Suprapubic skin (tissue), 4 donors: ENCODE data around the gene CEP43.

Source experiments
- POLR2A ChIP-seq, 2 donors: fragments of 450-650 bp; IDR thresholded peaks; one replicate each; pipeline ENCODE4 v1.6.1; 2017; ENCODE audit warnings: antibody characterized with exemption in 2 of 2, mild to moderate bottlenecking in 2 of 2, moderate library complexity in 2 of 2
- POLR2AphosphoS5 ChIP-seq, 3 donors: sonication (generic); formaldehyde crosslinking; IDR thresholded peaks; one replicate each; pipeline ENCODE4 v1.6.1; 2017; ENCODE audit warnings: antibody characterized with exemption in 3 of 3
- TF ChIP-seq, protein P1 (sequence below), 2 donors: fragments of 200-600 bp in 1 of 2; fragments of 450-650 bp in 1 of 2; sonication (generic) in 1 of 2; IDR thresholded peaks; one replicate each; pipeline ENCODE4 v1.5.1; 2016 to 2019; ENCODE audit warnings: antibody characterized with exemption in 2 of 2, mild to moderate bottlenecking in 1 of 2, moderate library complexity in 1 of 2

- TF ChIP-seq, protein P1, sequence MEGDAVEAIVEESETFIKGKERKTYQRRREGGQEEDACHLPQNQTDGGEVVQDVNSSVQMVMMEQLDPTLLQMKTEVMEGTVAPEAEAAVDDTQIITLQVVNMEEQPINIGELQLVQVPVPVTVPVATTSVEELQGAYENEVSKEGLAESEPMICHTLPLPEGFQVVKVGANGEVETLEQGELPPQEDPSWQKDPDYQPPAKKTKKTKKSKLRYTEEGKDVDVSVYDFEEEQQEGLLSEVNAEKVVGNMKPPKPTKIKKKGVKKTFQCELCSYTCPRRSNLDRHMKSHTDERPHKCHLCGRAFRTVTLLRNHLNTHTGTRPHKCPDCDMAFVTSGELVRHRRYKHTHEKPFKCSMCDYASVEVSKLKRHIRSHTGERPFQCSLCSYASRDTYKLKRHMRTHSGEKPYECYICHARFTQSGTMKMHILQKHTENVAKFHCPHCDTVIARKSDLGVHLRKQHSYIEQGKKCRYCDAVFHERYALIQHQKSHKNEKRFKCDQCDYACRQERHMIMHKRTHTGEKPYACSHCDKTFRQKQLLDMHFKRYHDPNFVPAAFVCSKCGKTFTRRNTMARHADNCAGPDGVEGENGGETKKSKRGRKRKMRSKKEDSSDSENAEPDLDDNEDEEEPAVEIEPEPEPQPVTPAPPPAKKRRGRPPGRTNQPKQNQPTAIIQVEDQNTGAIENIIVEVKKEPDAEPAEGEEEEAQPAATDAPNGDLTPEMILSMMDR (IDR thresholded peaks at IDR 0.05) = no peak
- TF ChIP-seq POLR2A (IDR thresholded peaks at IDR 0.05) (no peak), POLR2AphosphoS5 (IDR thresholded peaks at IDR 0.05) (no peak)
Measured at GRCh38 chr6:167005350-167006159, 6.4 kb downstream of the CEP43 start.
